Measurements from ENCODE around the gene GPR137. TPM values are rescaled to one million over a fixed set of nuclear protein-coding genes. Genes with fewer than 3 reads are reported as not detected.
A peak's percentile ranks its signal among the peaks of the same experiment; 100 is the strongest.
"Not testable (repeated sequence)": the region's sequence is repeated elsewhere in the genome, so short reads cannot be mapped to it uniquely, and the experiment has no call there.

GPR137 gene
- total RNA-seq, 2 experiments from 2014 or later = 24.6 to 32.2 TPM

DNA sequence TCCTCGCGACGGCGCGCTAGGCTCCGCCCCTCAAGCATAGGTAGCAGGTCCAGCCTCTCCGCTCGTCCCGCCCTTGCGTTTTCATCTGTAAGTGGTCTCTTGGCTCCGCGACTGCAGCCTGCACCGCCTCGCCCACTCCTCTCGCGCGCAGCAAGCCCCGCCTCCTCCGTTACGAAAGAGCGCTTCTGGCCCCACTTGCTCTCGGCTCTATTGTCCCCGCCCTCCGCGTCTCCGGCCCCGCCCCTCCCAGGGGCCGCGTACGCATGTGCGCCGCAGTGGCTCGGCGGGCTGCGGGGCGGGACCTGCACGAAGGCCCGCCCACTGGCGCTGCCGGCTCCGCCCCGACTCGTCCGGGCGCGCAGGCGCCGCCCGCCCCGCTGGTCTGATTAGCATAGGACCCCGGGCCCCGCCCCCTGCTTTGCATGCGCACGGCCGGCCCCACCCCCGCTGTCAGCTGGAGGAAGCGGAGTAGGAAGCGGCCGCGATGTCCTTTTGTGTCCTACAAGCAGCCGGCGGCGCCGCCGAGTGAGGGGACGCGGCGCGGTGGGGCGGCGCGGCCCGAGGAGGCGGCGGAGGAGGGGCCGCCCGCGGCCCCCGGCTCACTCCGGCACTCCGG, 19.5 kb downstream of the GPR137 start, which contains the start of gene ESRRA:
ESRRA (plus strand) TSS at position 450 of the 616 bp plus-strand sequence. CDS start 1,656 bp downstream, outside the sequence.
- DNase-seq = peak; percentile 100
- H3K27me3 Mint-ChIP-seq = peaks cover 12% of the 10 kb centered on the region
- H3K9me3 Mint-ChIP-seq = no peaks in the 10 kb centered on the region
- H3K27ac Mint-ChIP-seq = peak within 1 kb of the TSS; percentile 98
- peak within 1 kb of the TSS; percentile 87 for H3K4me3 Mint-ChIP-seq
- ChIA-PET CTCF (interaction anchor here (0.7 to 5.8 kb wide), 26 partner anchors 9 to 360 kb away, joined by 3 to 92 read pairs (median 4); partner anchors contain the start of genes BAD, FERMT3, GPR137 and KCNK4), POLR2A (interaction anchor here (0.8 to 0.9 kb wide), 3 partner anchors 12 to 88 kb away, joined by 3 read pairs; partner anchors contain the start of gene TRMT112)
- peaks cover 11% of the 10 kb centered on the region for H3K36me3 Mint-ChIP-seq (ENCODE audit: low read depth)
- peaks cover 44% of the 10 kb centered on the region for H3K4me1 Mint-ChIP-seq

DNA sequence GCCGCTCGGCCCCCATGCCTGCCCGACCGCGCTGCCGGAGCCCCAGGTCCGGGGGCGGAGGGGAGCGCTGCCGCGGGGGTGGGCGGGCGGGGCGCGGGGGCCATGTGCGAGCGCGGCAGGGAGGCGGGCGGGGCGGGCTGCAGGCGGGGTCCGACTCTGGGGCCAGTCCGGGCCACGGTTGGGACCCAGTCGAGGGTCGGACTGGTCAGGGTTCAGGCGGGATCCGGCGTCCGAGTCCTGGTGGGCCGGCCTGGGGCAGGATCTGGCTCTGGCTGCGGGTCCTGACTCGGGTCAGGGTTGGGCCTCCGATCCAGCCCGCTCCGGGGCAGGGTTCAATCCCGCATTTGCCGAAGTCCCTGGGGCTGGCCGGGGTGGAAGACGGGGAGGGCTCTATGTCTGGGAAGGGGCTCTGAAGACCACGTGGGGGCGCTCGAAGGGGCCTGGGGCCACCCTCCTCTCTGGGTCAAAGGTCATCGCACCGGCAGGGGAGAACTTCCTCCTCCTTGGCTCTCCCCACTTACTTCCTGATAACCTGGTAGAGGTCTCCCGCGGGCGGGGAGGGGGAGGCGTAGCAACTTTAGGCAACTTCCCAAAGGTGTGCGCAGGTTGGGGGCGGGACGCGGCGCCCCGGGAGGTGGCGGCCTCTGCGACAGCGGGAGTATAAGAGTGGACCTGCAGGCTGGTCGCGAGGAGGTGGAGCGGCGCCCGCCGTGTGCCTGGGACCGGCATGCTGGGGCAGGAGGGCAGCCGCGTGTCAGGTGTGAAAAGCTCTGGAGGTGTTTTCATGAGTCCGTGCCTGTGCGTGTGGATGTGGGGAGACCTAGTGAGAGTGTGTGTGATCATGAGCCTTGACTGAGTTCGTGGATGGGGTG, 20.3 kb downstream of the GPR137 start:
- peaks cover 39% of the 10 kb centered on the region for H3K4me1 Mint-ChIP-seq
- H3K27ac Mint-ChIP-seq = peak overlapping the region; percentile 92
- H3K9me3 Mint-ChIP-seq = no peaks in the 10 kb centered on the region
- peak overlapping the region; percentile 87 for H3K4me3 Mint-ChIP-seq
- H3K36me3 Mint-ChIP-seq (ENCODE audit: low read depth) = peaks cover 11% of the 10 kb centered on the region
- peak; percentile 80 for DNase-seq
- peaks cover 5% of the 10 kb centered on the region for H3K27me3 Mint-ChIP-seq
- POLR2A ChIA-PET = no interaction called here
- CTCF ChIA-PET = interaction anchor here (0.5 to 5.8 kb wide), 11 partner anchors 11 to 361 kb away, joined by 3 to 92 read pairs (median 14); partner anchors contain the start of genes BAD, FERMT3, GPR137 and KCNK4

DNA sequence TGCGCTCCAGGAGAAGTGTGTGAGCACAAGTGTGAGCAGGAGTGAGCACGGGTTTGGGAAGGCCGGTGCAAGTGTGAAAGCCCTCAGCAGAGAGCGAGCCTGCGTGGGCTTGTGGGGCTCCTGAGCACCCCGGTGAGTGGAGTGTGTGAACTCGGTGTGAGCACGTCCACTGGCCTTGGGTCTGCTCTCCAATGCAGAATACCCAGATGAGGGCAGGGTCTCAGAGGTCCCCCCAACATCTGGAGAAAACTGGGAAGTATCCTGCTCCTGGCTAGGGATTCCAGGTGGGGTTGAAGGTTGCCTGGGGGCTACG, 20.9 kb downstream of the GPR137 start:
- POLR2A ChIA-PET = no interaction called here
- CTCF ChIA-PET = interaction anchor here (0.5 to 5.3 kb wide), 2 partner anchors 11 to 27 kb away, joined by 3 to 35 read pairs; partner anchors contain the start of genes PRDX5 and TRMT112
- peaks cover 40% of the 10 kb centered on the region for H3K4me1 Mint-ChIP-seq

DNA sequence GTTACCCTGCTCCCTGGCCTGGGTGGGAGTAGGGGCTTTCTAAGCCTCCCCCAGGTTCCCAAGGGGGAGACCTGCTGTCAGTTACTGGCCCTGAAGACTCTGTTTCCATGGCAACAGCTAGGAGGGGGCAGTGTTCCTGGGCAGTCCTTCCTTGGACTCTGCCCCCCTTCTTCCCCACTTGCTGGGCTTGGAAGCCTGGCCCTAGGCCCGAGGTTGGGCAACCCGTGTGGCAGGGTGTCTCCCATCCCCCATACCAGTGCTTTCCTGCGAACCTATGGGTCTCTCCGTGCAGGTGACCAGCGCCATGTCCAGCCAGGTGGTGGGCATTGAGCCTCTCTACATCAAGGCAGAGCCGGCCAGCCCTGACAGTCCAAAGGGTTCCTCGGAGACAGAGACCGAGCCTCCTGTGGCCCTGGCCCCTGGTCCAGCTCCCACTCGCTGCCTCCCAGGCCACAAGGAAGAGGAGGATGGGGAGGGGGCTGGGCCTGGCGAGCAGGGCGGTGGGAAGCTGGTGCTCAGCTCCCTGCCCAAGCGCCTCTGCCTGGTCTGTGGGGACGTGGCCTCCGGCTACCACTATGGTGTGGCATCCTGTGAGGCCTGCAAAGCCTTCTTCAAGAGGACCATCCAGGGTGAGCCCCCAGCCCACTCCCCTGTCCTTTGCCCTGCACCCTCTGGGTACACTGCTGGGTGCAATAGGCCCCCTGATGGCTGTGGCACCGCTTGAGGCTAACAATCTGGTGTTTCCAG, 21.4 kb downstream of the GPR137 start:
- Mint-ChIP-seq H3K9me3 (no peaks in the 10 kb centered on the region), H3K27me3 (no peaks in the 10 kb centered on the region), H3K4me1 (peaks cover 40% of the 10 kb centered on the region), H3K4me3 (peak overlapping the region; percentile 87), H3K27ac (peak overlapping the region; percentile 92), H3K36me3 (ENCODE audit: low read depth) (peaks cover 11% of the 10 kb centered on the region)
- no peak for DNase-seq
- CTCF ChIA-PET = interaction anchor here (0.5 to 5.3 kb wide), 2 partner anchors 10 to 28 kb away, joined by 3 to 35 read pairs; partner anchors contain the start of genes PRDX5 and TRMT112
- POLR2A ChIA-PET = interaction anchor here (0.6 kb wide), 1 partner anchor 11 kb away, joined by 4 read pairs; the partner anchor contains the start of gene PRDX5

More for the DNA sequence above, 20.9 kb downstream of the GPR137 start:
- Mint-ChIP-seq H3K27me3 (peaks cover 4% of the 10 kb centered on the region), H3K9me3 (no peaks in the 10 kb centered on the region), H3K27ac (peak overlapping the region; percentile 92), H3K36me3 (ENCODE audit: low read depth) (peaks cover 11% of the 10 kb centered on the region), H3K4me3 (peak overlapping the region; percentile 87)
- no peak for DNase-seq

DNA sequence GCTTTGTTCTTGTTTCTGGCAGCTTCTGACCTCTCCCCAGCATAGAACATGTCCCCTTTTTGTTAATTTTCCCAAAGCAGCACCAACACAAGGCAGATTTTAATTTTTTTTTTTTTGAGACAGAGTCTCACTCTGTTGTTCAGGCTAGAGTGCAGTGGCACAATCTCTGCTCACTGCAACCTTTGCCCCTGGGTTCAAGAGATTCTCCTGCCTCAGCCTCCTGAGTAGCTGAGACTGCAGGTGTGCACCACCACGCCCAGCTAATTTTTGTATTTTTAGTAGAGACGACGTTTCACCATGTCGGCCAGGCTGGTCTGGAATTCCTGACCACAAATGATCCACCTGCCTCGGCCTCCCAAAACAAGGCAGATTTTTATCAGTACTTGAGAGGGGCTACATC, 22.1 kb downstream of the GPR137 start:
- not testable (repeated sequence) for H3K27me3 Mint-ChIP-seq
- peak overlapping the region; percentile 87 for H3K4me3 Mint-ChIP-seq
- POLR2A ChIA-PET = interaction anchor here (0.6 kb wide), 1 partner anchor 10 kb away, joined by 4 read pairs; the partner anchor contains the start of gene PRDX5

DNA sequence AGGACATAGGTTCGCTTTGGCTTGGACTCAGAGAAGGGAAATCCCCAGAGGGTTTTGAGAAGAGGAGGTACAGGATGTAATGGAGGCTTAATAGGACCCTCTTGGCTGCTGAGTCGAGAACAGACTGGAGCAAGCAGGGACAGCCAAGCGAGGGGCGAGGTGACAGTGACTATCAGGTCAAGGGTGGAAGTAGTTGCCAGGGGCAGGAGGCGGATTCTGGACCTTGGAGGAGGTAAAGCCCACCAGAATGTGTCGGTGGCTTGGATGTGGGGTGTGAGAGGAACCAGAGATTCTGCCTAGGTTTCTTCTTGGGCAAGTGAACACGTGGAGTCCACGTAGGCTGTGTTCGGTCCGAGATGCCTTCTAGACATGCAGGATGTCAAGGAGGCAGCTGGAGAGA, 27.3 kb downstream of the GPR137 start:
- H3K36me3 Mint-ChIP-seq (ENCODE audit: low read depth) = peaks cover 23% of the 10 kb centered on the region
- H3K4me1 Mint-ChIP-seq = peaks cover 36% of the 10 kb centered on the region
- H3K9me3 Mint-ChIP-seq = no peaks in the 10 kb centered on the region
- no peaks in the 10 kb centered on the region for H3K27me3 Mint-ChIP-seq
- peak overlapping the region; percentile 65 for H3K27ac Mint-ChIP-seq
- CTCF ChIA-PET = interaction anchor here (0.6 to 2.5 kb wide), 4 partner anchors 9 to 1352 kb away, joined by 3 to 12 read pairs (median 3); no protein-coding TSS in a partner anchor
- H3K4me3 Mint-ChIP-seq = no peak overlapping the region
- no peak for DNase-seq
- POLR2A ChIA-PET = no interaction called here

More for the DNA sequence above, 22.1 kb downstream of the GPR137 start:
- Mint-ChIP-seq H3K36me3 (ENCODE audit: low read depth) (peaks cover 16% of the 10 kb centered on the region), H3K27ac (peak overlapping the region; percentile 28), H3K4me1 (peaks cover 45% of the 10 kb centered on the region)
- H3K9me3 Mint-ChIP-seq, DNase-seq: not testable (repeated sequence)
- CTCF ChIA-PET = interaction anchor here (1.2 to 5.3 kb wide), 2 partner anchors 9 to 24 kb away, joined by 3 to 35 read pairs; partner anchors contain the start of genes PRDX5 and TRMT112

DNA sequence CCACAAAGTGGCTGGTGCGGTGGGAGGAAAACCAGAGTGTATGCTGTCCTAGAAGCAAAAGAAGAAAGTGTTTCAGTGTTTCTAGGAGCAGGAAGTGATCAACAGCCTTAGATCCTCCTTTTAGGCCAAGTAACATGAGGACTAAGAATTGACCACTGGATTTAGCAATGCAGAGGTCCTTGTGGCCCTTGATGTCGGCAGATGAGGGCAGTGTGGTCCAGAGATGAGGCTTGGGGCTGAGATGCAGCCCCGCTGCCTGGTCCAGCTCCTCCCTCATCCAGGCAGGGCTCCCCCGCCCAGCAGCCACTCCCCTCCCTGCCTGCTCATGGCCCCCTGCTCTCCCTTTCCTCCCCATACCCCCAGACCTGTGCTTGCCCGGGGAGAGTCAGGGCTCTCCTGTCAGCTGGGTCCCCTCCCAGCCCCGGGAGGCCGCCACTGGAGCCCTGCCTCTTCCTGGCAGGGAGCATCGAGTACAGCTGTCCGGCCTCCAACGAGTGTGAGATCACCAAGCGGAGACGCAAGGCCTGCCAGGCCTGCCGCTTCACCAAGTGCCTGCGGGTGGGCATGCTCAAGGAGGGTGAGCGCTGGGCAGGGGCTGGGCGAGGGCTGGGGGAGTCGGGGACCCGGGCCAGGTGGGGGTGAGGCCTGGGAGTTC, 28.0 kb downstream of the GPR137 start:
- peaks cover 23% of the 10 kb centered on the region for H3K36me3 Mint-ChIP-seq (ENCODE audit: low read depth)
- H3K27me3 Mint-ChIP-seq = no peaks in the 10 kb centered on the region
- DNase-seq = no peak
- no peak overlapping the region for H3K4me3 Mint-ChIP-seq
- peaks cover 39% of the 10 kb centered on the region for H3K4me1 Mint-ChIP-seq
- no peak overlapping the region for H3K27ac Mint-ChIP-seq
- CTCF ChIA-PET = interaction anchor here (0.6 to 2.5 kb wide), 6 partner anchors 9 to 1352 kb away, joined by 3 to 12 read pairs (median 3); no protein-coding TSS in a partner anchor
- POLR2A ChIA-PET = no interaction called here
- no peaks in the 10 kb centered on the region for H3K9me3 Mint-ChIP-seq

DNA sequence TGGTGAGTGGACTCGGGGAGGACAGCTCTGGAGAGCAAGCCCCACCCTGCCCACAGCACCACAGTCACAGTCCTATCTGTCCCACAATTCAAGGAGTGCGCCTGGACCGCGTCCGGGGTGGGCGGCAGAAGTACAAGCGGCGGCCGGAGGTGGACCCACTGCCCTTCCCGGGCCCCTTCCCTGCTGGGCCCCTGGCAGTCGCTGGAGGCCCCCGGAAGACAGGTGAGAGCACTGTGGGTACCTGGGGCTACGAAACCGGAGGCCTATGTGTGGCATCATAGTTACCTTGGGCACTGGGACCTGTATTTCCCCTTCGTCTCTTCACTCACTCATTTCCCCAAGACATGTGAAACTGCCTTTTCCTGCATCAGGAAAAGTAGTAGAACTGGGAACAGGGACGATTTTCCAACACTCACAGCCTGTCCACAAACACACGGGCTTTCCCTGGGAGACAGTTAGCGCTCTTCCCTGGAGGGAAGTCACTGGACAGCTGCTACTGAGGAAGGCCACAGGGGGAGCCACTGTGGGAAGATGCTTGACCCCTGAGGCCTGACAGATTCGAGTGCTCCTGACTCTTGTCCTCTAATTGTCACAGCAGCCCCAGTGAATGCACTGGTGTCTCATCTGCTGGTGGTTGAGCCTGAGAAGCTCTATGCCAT, 28.6 kb downstream of the GPR137 start:
- POLR2A ChIA-PET = no interaction called here
- Mint-ChIP-seq H3K27ac (no peak overlapping the region), H3K4me1 (peaks cover 44% of the 10 kb centered on the region), H3K9me3 (no peaks in the 10 kb centered on the region), H3K36me3 (ENCODE audit: low read depth) (peaks cover 23% of the 10 kb centered on the region), H3K27me3 (no peaks in the 10 kb centered on the region), H3K4me3 (no peak overlapping the region)
- CTCF ChIA-PET = interaction anchor here (1.2 to 2.5 kb wide), 3 partner anchors 10 to 18 kb away, joined by 3 to 12 read pairs (median 4); no protein-coding TSS in a partner anchor
- DNase-seq = no peak

DNA sequence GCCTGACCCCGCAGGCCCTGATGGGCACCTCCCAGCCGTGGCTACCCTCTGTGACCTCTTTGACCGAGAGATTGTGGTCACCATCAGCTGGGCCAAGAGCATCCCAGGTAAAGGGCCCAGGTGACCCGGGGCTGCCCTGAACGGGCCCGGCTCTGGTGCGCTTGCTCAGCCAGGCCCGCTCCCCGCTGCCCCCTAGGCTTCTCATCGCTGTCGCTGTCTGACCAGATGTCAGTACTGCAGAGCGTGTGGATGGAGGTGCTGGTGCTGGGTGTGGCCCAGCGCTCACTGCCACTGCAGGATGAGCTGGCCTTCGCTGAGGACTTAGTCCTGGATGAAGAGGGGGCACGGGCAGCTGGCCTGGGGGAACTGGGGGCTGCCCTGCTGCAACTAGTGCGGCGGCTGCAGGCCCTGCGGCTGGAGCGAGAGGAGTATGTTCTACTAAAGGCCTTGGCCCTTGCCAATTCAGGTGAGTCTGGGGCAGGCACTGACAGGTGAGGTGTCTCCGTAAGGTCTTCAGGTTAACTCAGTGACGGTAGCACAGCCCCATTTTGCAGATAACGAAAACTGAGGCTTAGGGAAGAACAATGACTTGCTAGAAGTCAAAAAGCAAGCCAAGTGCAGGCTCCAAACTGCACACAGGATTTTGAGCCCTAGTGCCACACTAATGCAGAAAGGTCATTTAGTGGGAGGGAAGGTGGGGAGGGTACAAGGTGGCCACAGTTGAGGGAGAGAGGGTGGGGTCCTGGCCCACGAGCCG, 29.3 kb downstream of the GPR137 start:
- DNase-seq = no peak
- Mint-ChIP-seq H3K4me3 (no peak overlapping the region), H3K27me3 (no peaks in the 10 kb centered on the region), H3K4me1 (peaks cover 48% of the 10 kb centered on the region), H3K36me3 (ENCODE audit: low read depth) (peaks cover 23% of the 10 kb centered on the region), H3K27ac (no peak overlapping the region), H3K9me3 (no peaks in the 10 kb centered on the region)
- ChIA-PET POLR2A (no interaction called here), CTCF (interaction anchor here (1.2 to 2.5 kb wide), 3 partner anchors 11 to 17 kb away, joined by 3 to 12 read pairs (median 4); no protein-coding TSS in a partner anchor)

DNA sequence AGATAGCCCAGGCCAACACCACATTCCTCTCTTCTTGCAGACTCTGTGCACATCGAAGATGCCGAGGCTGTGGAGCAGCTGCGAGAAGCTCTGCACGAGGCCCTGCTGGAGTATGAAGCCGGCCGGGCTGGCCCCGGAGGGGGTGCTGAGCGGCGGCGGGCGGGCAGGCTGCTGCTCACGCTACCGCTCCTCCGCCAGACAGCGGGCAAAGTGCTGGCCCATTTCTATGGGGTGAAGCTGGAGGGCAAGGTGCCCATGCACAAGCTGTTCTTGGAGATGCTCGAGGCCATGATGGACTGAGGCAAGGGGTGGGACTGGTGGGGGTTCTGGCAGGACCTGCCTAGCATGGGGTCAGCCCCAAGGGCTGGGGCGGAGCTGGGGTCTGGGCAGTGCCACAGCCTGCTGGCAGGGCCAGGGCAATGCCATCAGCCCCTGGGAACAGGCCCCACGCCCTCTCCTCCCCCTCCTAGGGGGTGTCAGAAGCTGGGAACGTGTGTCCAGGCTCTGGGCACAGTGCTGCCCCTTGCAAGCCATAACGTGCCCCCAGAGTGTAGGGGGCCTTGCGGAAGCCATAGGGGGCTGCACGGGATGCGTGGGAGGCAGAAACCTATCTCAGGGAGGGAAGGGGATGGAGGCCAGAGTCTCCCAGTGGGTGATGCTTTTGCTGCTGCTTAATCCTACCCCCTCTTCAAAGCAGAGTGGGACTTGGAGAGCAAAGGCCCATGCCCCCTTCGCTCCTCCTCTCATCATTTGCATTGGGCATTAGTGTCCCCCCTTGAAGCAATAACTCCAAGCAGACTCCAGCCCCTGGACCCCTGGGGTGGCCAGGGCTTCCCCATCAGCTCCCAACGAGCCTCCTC, 30.2 kb downstream of the GPR137 start:
- not testable (repeated sequence) for H3K9me3 Mint-ChIP-seq, DNase-seq, H3K27me3 Mint-ChIP-seq
- H3K36me3 Mint-ChIP-seq (ENCODE audit: low read depth) = peaks cover 26% of the 10 kb centered on the region
- peak overlapping the region; percentile 94 for H3K4me3 Mint-ChIP-seq
- ChIA-PET CTCF (interaction anchor here (2.8 to 5.0 kb wide), 3 partner anchors 10 to 110 kb away, joined by 19 to 54 read pairs (median 35); partner anchors contain the start of genes ESRRA and FERMT3), POLR2A (interaction anchor here (0.6 to 1.1 kb wide), 2 partner anchors 11 to 413 kb away, joined by 3 to 5 read pairs; partner anchors contain the start of gene ESRRA)
- peak overlapping the region; percentile 99 for H3K27ac Mint-ChIP-seq
- peaks cover 44% of the 10 kb centered on the region for H3K4me1 Mint-ChIP-seq

Measured in activated CD4-positive, alpha-beta T cell treated with anti-CD3 and anti-CD28 coated beads, Interleukin-2, amount 10 ng/mL, durations not matched to agents 7 days and 5 days (primary cell).